GM23338 (cell line): Measurements from ENCODE around the gene TENT5A.

ENCODE experiments used
- CREB1 ChIP-seq: fragments of 250-450 bp; sonication (Bioruptor Pico); IDR thresholded peaks from 2 replicates; pipeline ENCODE4 v1.5.0; 2020; ENCODE audit warnings: low read depth, mild to moderate bottlenecking, moderate library complexity
- EZH2 ChIP-seq: fragments of 200-600 bp; sonication (generic); IDR thresholded peaks from one replicate; pipeline ENCODE4 v1.8.0; 2017; ENCODE audit warnings: antibody characterized with exemption, mild to moderate bottlenecking, low read depth; ENCODE audit not compliant: unreplicated experiment
- EZH2phosphoT487 ChIP-seq: fragments of 200-600 bp; sonication (generic); IDR thresholded peaks from one replicate; pipeline ENCODE4 v1.8.1; 2018; ENCODE audit warnings: antibody characterized with exemption; ENCODE audit not compliant: unreplicated experiment
- JUNB ChIP-seq: IDR thresholded peaks from one replicate; pipeline ENCODE4 v1.6.1; 2016; ENCODE audit warnings: antibody characterized with exemption; ENCODE audit not compliant: unreplicated experiment
- POLR2AphosphoS5 ChIP-seq: IDR thresholded peaks from 2 replicates; pipeline ENCODE4 v1.6.1; 2016; ENCODE audit warnings: antibody characterized with exemption, low read depth
- REST ChIP-seq: IDR thresholded peaks from one replicate; pipeline ENCODE4 v1.6.1; 2018; ENCODE audit warnings: antibody characterized with exemption; ENCODE audit not compliant: unreplicated experiment
- STAT1 ChIP-seq: IDR thresholded peaks from one replicate; pipeline ENCODE4 v1.6.1; 2016; ENCODE audit warnings: antibody characterized with exemption; ENCODE audit not compliant: unreplicated experiment
- ZNF114 ChIP-seq: fragments of 250-450 bp; sonication (Bioruptor Pico); IDR thresholded peaks from 2 replicates; pipeline ENCODE4 v1.5.0; 2020; ENCODE audit warnings: mild to moderate bottlenecking, moderate library complexity
- TF ChIP-seq, protein P1 (sequence below), 2 experiments: fragments of 200-600 bp in 1 of 2; sonication (generic) in 1 of 2; conservative IDR thresholded peaks; 2 replicates each; pipeline versions ENCODE4 v1.5.1 to v1.6.1; 2016 to 2017; ENCODE audit warnings: antibody characterized with exemption in 2 of 2, low read depth in 2 of 2, mild to moderate bottlenecking in 2 of 2, moderate library complexity in 1 of 2
- TF ChIP-seq, protein P2 (sequence below): fragments of 250-450 bp; sonication (Bioruptor Pico); IDR thresholded peaks from 2 replicates; pipeline ENCODE4 v1.5.0; 2020; ENCODE audit warnings: mild to moderate bottlenecking, moderate library complexity

DNA sequence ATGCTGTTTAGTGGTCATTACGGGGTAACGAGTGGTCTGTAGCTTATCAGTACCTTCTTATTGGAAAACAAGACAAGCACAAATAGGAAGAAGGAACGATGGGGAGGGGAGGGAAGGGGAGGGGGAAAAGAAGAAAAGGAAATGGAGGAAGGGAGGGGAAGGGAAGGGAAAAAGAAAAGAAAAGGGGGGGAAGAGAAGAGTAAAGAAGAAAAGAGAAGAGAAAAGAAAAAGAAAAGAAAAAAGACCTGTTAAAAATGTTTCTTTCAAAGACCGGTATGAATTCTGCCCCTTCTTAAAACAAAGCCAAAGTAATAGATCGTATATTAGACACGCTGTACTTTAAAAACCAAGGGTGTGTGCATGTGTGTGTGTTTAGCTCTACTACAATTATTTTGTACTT, 2.4 kb upstream of the TENT5A start:
- TF ChIP-seq EZH2 (no peak), JUNB (no peak), REST (no peak), POLR2AphosphoS5 (no peak), EZH2phosphoT487 (no peak), ZNF114 (CRISPR knock-in tag) (no peak), CREB1 (no peak), STAT1 (no peak)
- TF ChIP-seq, protein P1, sequence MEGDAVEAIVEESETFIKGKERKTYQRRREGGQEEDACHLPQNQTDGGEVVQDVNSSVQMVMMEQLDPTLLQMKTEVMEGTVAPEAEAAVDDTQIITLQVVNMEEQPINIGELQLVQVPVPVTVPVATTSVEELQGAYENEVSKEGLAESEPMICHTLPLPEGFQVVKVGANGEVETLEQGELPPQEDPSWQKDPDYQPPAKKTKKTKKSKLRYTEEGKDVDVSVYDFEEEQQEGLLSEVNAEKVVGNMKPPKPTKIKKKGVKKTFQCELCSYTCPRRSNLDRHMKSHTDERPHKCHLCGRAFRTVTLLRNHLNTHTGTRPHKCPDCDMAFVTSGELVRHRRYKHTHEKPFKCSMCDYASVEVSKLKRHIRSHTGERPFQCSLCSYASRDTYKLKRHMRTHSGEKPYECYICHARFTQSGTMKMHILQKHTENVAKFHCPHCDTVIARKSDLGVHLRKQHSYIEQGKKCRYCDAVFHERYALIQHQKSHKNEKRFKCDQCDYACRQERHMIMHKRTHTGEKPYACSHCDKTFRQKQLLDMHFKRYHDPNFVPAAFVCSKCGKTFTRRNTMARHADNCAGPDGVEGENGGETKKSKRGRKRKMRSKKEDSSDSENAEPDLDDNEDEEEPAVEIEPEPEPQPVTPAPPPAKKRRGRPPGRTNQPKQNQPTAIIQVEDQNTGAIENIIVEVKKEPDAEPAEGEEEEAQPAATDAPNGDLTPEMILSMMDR (conservative IDR thresholded peaks at IDR 0.05; ENCODE audit: low read depth in 2 of 2) = no peak
- TF ChIP-seq, protein P2, sequence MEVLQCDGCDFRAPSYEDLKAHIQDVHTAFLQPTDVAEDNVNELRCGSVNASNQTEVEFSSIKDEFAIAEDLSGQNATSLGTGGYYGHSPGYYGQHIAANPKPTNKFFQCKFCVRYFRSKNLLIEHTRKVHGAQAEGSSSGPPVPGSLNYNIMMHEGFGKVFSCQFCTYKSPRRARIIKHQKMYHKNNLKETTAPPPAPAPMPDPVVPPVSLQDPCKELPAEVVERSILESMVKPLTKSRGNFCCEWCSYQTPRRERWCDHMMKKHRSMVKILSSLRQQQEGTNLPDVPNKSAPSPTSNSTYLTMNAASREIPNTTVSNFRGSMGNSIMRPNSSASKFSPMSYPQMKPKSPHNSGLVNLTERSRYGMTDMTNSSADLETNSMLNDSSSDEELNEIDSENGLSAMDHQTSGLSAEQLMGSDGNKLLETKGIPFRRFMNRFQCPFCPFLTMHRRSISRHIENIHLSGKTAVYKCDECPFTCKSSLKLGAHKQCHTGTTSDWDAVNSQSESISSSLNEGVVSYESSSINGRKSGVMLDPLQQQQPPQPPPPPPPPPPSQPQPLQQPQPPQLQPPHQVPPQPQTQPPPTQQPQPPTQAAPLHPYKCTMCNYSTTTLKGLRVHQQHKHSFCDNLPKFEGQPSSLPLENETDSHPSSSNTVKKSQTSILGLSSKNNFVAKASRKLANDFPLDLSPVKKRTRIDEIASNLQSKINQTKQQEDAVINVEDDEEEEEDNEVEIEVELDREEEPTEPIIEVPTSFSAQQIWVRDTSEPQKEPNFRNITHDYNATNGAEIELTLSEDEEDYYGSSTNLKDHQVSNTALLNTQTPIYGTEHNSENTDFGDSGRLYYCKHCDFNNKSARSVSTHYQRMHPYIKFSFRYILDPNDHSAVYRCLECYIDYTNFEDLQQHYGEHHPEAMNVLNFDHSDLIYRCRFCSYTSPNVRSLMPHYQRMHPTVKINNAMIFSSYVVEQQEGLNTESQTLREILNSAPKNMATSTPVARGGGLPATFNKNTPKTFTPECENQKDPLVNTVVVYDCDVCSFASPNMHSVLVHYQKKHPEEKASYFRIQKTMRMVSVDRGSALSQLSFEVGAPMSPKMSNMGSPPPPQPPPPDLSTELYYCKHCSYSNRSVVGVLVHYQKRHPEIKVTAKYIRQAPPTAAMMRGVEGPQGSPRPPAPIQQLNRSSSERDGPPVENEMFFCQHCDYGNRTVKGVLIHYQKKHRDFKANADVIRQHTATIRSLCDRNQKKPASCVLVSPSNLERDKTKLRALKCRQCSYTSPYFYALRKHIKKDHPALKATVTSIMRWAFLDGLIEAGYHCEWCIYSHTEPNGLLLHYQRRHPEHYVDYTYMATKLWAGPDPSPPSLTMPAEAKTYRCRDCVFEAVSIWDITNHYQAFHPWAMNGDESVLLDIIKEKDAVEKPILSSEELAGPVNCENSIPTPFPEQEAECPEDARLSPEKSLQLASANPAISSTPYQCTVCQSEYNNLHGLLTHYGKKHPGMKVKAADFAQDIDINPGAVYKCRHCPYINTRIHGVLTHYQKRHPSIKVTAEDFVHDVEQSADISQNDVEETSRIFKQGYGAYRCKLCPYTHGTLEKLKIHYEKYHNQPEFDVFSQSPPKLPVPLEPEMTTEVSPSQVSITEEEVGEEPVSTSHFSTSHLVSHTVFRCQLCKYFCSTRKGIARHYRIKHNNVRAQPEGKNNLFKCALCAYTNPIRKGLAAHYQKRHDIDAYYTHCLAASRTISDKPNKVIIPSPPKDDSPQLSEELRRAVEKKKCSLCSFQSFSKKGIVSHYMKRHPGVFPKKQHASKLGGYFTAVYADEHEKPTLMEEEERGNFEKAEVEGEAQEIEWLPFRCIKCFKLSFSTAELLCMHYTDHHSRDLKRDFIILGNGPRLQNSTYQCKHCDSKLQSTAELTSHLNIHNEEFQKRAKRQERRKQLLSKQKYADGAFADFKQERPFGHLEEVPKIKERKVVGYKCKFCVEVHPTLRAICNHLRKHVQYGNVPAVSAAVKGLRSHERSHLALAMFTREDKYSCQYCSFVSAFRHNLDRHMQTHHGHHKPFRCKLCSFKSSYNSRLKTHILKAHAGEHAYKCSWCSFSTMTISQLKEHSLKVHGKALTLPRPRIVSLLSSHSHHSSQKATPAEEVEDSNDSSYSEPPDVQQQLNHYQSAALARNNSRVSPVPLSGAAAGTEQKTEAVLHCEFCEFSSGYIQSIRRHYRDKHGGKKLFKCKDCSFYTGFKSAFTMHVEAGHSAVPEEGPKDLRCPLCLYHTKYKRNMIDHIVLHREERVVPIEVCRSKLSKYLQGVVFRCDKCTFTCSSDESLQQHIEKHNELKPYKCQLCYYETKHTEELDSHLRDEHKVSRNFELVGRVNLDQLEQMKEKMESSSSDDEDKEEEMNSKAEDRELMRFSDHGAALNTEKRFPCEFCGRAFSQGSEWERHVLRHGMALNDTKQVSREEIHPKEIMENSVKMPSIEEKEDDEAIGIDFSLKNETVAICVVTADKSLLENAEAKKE = no peak
